Measurements from ENCODE around the gene UGT2A1. TPM values are rescaled to one million over a fixed set of nuclear protein-coding genes. Genes with fewer than 3 reads are reported as not detected.

Gene UGT2A1
- total RNA-seq, 1 donor from 2014 or later, result not detected

- TF ChIP-seq CTCF (IDR thresholded peaks at IDR 0.05; ENCODE audit: insufficient read depth, low read length, severe bottlenecking), result no peak
- H3K27me3 ChIP-seq (ENCODE audit: control insufficient read depth, insufficient read depth, low read length), result no peaks in the 10 kb centered on the region
- DNase-seq (ENCODE audit: low read depth) (peak; percentile 41), FAIRE-seq (no peak)
- H3K36me3 ChIP-seq (ENCODE audit: control insufficient read depth, insufficient read depth, low read length), result no peaks in the 10 kb centered on the region
- H3K4me3 ChIP-seq (ENCODE audit: low read depth, low read length), result no peak overlapping the region
Observed at GRCh38 chr4:69546134-69546765, 106.8 kb downstream of the UGT2A1 start.

Other genes starting within 250 kb of the UGT2A1 start
- gene UGT2B4, start 157.3 kb downstream of the UGT2A1 start, total RNA-seq, result not detected in 2 replicates
- not detected in 2 replicates for gene UGT2A2, start 13.6 kb downstream of the UGT2A1 start, total RNA-seq
- 0.13 and 0.26 TPM in 2 replicates for gene SULT1B1, start 107.4 kb upstream of the UGT2A1 start, total RNA-seq
- 1.1 and 5.5 TPM in 2 replicates for gene SULT1E1, start 206.9 kb upstream of the UGT2A1 start, total RNA-seq